Neural progenitor cell (in vitro differentiated cells): Measurements from ENCODE around the gene CSF3R.
"Not testable (repeated sequence)": the region's sequence is repeated elsewhere in the genome, so short reads cannot be mapped to it uniquely, and the experiment has no call there.

Experiments used
- CTCF ChIP-seq: fragments of 200-600 bp; sonication (generic); IDR thresholded peaks from 2 replicates; pipeline ENCODE4 v1.5.1; 2017; ENCODE audit warnings: antibody characterized with exemption, mild to moderate bottlenecking
- EZH2 ChIP-seq: fragments of 200-600 bp; sonication (generic); IDR thresholded peaks from 2 replicates; pipeline ENCODE4 v1.6.1; 2017; ENCODE audit warnings: antibody characterized with exemption, mild to moderate bottlenecking, moderate library complexity
- EZH2phosphoT487 ChIP-seq: fragments of 200-600 bp; sonication (generic); IDR thresholded peaks from 2 replicates; pipeline ENCODE4 v1.6.1; 2017; ENCODE audit warnings: antibody characterized with exemption

DNA sequence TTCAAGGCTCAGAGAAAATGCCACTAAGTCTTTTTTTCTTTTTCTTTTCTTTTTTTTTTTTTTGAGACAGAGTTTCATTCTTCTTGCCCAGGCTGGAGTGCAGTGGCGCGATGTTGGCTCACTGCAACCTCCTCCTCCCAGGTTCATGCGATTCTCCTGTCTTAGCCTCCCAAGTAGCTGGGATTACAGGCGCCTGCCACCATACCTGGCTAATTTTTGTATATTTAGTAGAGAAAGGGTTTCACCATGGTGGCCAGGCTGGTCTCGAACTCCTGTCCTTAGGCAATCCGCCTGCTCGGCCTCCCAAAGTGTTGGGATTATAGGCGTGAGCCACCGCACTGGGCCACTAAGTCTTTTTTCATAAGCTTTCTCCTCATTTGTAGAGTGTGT, 4.6 kb upstream of the CSF3R start:
- TF ChIP-seq CTCF, EZH2, EZH2phosphoT487: not testable (repeated sequence)
